H1 (cell line): Measurements from ENCODE around the gene QDPR. TPM values are rescaled to one million over a fixed set of nuclear protein-coding genes. Genes with fewer than 3 reads are reported as not detected.

Experiments used
- CTCF ChIA-PET: fragments of 300-600 bp; sonication (Branson Sonifier 250); formaldehyde crosslinking; loops from one replicate; lab custom pipeline; 2021; ENCODE audit not compliant: partially characterized antibody; lab: Charles Lee
- POLR2A ChIA-PET: fragments of 300-600 bp; sonication (Branson Sonifier 250); formaldehyde crosslinking; loops from one replicate; lab custom pipeline; 2021; ENCODE audit warnings: inconsistent platforms; ENCODE audit not compliant: partially characterized antibody; lab: Charles Lee
- DNase-seq, 2 experiments: peaks; one replicate each; pipeline versions ENCODE4 v3.0.0 to v3.0.0-alpha.2; 2010 to 2022; ENCODE audit warnings: low spot score in 2 of 2, low read depth in 1 of 2, mixed read lengths in 1 of 2
- FAIRE-seq: peaks from 2 replicates; lab custom pipeline; 2011; peaks lifted over from hg19 to GRCh38; lab: Jason Lieb, UNC
- H2AFZ ChIP-seq: 2 replicates; pipeline ENCODE4 v1.8.1; 2012; ENCODE audit warnings: low read length, inconsistent platforms
- H2AK5ac ChIP-seq: 2 replicates; pipeline ENCODE4 v1.6.1; 2013; ENCODE audit warnings: low read depth, low read length
- H2BK120ac ChIP-seq: replicated peaks from 2 replicates; pipeline ENCODE3; 2013; ENCODE audit warnings: low read depth, low read length, inconsistent platforms
- H2BK12ac ChIP-seq: 2 replicates; pipeline ENCODE4 v1.6.1; 2013; ENCODE audit warnings: low read depth, low read length
- H2BK15ac ChIP-seq: 2 replicates; pipeline ENCODE4 v1.6.1; 2013; ENCODE audit warnings: low read length
- H2BK20ac ChIP-seq: 2 replicates; pipeline ENCODE4 v1.6.1; 2013; ENCODE audit warnings: low read length
- H2BK5ac ChIP-seq: 2 replicates; pipeline ENCODE4 v1.6.1; 2013; ENCODE audit warnings: low read depth, low read length
- H3K14ac ChIP-seq: 2 replicates; pipeline ENCODE4 v1.6.1; 2013; ENCODE audit warnings: inconsistent platforms; ENCODE audit not compliant: insufficient read length
- H3K18ac ChIP-seq: 2 replicates; pipeline ENCODE4 v1.6.1; 2013; ENCODE audit warnings: low read length; ENCODE audit errors: extremely low read depth
- H3K23ac ChIP-seq: 2 replicates; pipeline ENCODE4 v1.6.1; 2013; ENCODE audit warnings: inconsistent platforms; ENCODE audit not compliant: insufficient read length
- H3K23me2 ChIP-seq: 2 replicates; pipeline ENCODE4 v1.6.1; 2013; ENCODE audit warnings: low read depth, low read length
- H3K27ac ChIP-seq: 2 replicates; pipeline ENCODE4 v1.6.1; 2011; ENCODE audit warnings: low read depth, low read length, inconsistent platforms
- H3K27me3 ChIP-seq, 4 experiments: replicated peaks in 1 of 4; 1 replicate in 1 of 4; 2 replicates in 3 of 4; pipeline versions ENCODE4 v1.6.1 to v1.8.1; 2011 to 2013; ENCODE audit warnings: low read length in 3 of 4, mild to moderate bottlenecking in 3 of 4, inconsistent platforms in 2 of 4, mixed read lengths in 2 of 4, moderate library complexity in 1 of 4; ENCODE audit not compliant: control insufficient read depth in 3 of 4, insufficient read depth in 3 of 4; ENCODE audit errors: extremely low read depth in 1 of 4
- H3K36me3 ChIP-seq, 4 experiments: 2 replicates each; pipeline versions ENCODE4 v1.6.1 to v1.8.1; 2011 to 2013; ENCODE audit warnings: mild to moderate bottlenecking in 4 of 4, low read length in 3 of 4, moderate library complexity in 2 of 4, control low read depth in 1 of 4, inconsistent platforms in 1 of 4; ENCODE audit not compliant: insufficient read depth in 4 of 4, control insufficient read depth in 2 of 4
- H3K4ac ChIP-seq: replicated peaks from 2 replicates; pipeline ENCODE3; 2013; ENCODE audit warnings: low read length, low read depth, mixed read lengths, inconsistent platforms; ENCODE audit not compliant: insufficient read length
- H3K4me1 ChIP-seq, 4 experiments: replicated peaks in 1 of 4; 1 replicate in 1 of 4; 2 replicates in 3 of 4; pipeline versions ENCODE4 v1.6.1 to v1.8.1; 2011 to 2013; ENCODE audit warnings: low read length in 3 of 4, inconsistent platforms in 2 of 4, mixed read lengths in 1 of 4; ENCODE audit not compliant: insufficient read depth in 4 of 4, control insufficient read depth in 3 of 4
- H3K4me2 ChIP-seq, 2 experiments: 2 replicates each; pipeline versions ENCODE4 v1.6.1 to v1.8.1; 2011 to 2013; ENCODE audit warnings: low read depth in 2 of 2, low read length in 2 of 2, control low read depth in 1 of 2, inconsistent platforms in 1 of 2, mild to moderate bottlenecking in 1 of 2; ENCODE audit not compliant: insufficient read depth in 1 of 2
- H3K4me3 ChIP-seq, 4 experiments: fragments of 200-600, 300-600 bp in 1 of 4; sonication (generic), shearing (Covaris generic), sonication (Bioruptor Twin) in 1 of 4; 2 replicates each; pipeline versions ENCODE4 v1.5.1 to v1.8.1; 2011 to 2016; ENCODE audit warnings: low read length in 4 of 4, low read depth in 3 of 4, control low read depth in 2 of 4, inconsistent platforms in 2 of 4, mild to moderate bottlenecking in 2 of 4, mixed read lengths in 1 of 4, moderate library complexity in 1 of 4; ENCODE audit not compliant: insufficient read depth in 2 of 4; ENCODE audit errors: extremely low read depth in 1 of 4
- H3K56ac ChIP-seq: replicated peaks from 2 replicates; pipeline ENCODE3; 2013; ENCODE audit warnings: low read depth, mild to moderate bottlenecking, mixed read lengths, low read length, inconsistent platforms; ENCODE audit not compliant: insufficient read length
- H3K79me1 ChIP-seq: 2 replicates; pipeline ENCODE4 v1.6.1; 2013; ENCODE audit warnings: low read depth, low read length, control low read depth
- H3K79me2 ChIP-seq, 2 experiments: 2 replicates each; pipeline versions ENCODE4 v1.6.1 to v1.8.1; 2012 to 2013; ENCODE audit warnings: low read length in 2 of 2, mild to moderate bottlenecking in 2 of 2, inconsistent platforms in 1 of 2; ENCODE audit not compliant: insufficient read depth in 2 of 2, control insufficient read depth in 1 of 2
- H3K9ac ChIP-seq, 4 experiments: replicated peaks in 1 of 4; 1 replicate in 1 of 4; 2 replicates in 3 of 4; pipeline versions ENCODE4 v1.6.1 to v1.8.1; 2011 to 2013; ENCODE audit warnings: low read depth in 3 of 4, low read length in 3 of 4, control low read depth in 2 of 4, mild to moderate bottlenecking in 2 of 4, moderate library complexity in 2 of 4, inconsistent platforms in 1 of 4; ENCODE audit errors: extremely low read depth in 1 of 4
- H3K9me3 ChIP-seq, 2 experiments: 2 replicates each; pipeline versions ENCODE4 v1.6.1 to v1.8.1; 2012 to 2013; ENCODE audit warnings: mild to moderate bottlenecking in 2 of 2, moderate library complexity in 2 of 2, control low read depth in 1 of 2, inconsistent platforms in 1 of 2, low read depth in 1 of 2, low read length in 1 of 2, mixed read lengths in 1 of 2; ENCODE audit not compliant: insufficient read depth in 2 of 2
- H4K20me1 ChIP-seq, 2 experiments: replicated peaks in 1 of 2; 2 replicates each; pipeline versions ENCODE3 to v1.8.1; 2011 to 2013; ENCODE audit warnings: inconsistent platforms in 2 of 2, low read length in 2 of 2, mild to moderate bottlenecking in 1 of 2; ENCODE audit not compliant: insufficient read depth in 2 of 2, control insufficient read depth in 1 of 2
- H4K5ac ChIP-seq: 2 replicates; pipeline ENCODE4 v1.6.1; 2013; ENCODE audit warnings: low read length, low read depth, mixed read lengths, inconsistent platforms; ENCODE audit not compliant: insufficient read length
- H4K8ac ChIP-seq: 2 replicates; pipeline ENCODE4 v1.8.0; 2013; ENCODE audit warnings: mild to moderate bottlenecking, moderate library complexity, low read length, inconsistent platforms; ENCODE audit not compliant: insufficient read depth; ENCODE audit errors: extremely low read depth
- H4K91ac ChIP-seq: replicated peaks from 2 replicates; pipeline ENCODE3; 2013; ENCODE audit warnings: low read length, mixed read lengths, inconsistent platforms; ENCODE audit not compliant: insufficient read length
- KDM1A ChIP-seq: fragments of 200-600, 300-600 bp; sonication (generic); IDR thresholded peaks from 2 replicates; pipeline ENCODE4 v1.7.1; 2016; ENCODE audit warnings: mild to moderate bottlenecking, low read length, borderline replicate concordance
- SIRT6 ChIP-seq: IDR thresholded peaks from one replicate; pipeline ENCODE4 v1.7.1; 2012; ENCODE audit warnings: low read length, inconsistent platforms
- WGBS, 2 experiments: shearing (Covaris generic) in 1 of 2; methylation state at CpG; one replicate each; pipeline versions ENCODE4 v1.1.6 to v1.1.7; 2013 to 2015; ENCODE audit warnings: low lambda C conversion rate in 2 of 2, mixed read lengths in 2 of 2, inconsistent platforms in 1 of 2, low coverage in 1 of 2, missing lambda C conversion rate in 1 of 2; ENCODE audit not compliant: insufficient replicate concordance in 2 of 2, insufficient coverage in 1 of 2, insufficient read length in 1 of 2; ENCODE audit errors: extremely low coverage in 1 of 2, missing lambda C conversion rate in 1 of 2; 5-methylcytosine and 5-hydroxymethylcytosine counted together
- polyA plus RNA-seq, 7 experiments: library from polyadenylated mRNA; depleted of rRNA in 3 of 7; stranded (reverse) in 5 of 7; unstranded in 2 of 7; fragments of >200 nt in 5 of 7; fragments of 200-250 nt in 2 of 7; gene quantifications; 1 replicate in 5 of 7; 2 replicates in 1 of 7; 4 replicates in 1 of 7; pipeline versions ENCODE4 v1.2.1 to v1.2.3, GENCODE V29; 2011 to 2013; ENCODE audit warnings: missing spikeins in 2 of 7, mixed read lengths in 2 of 7
- total RNA-seq: library from RNA; stranded (reverse); fragmentation: NEBNext Ultra II Directional; extraction: Animal tissue kit (Norgen Biotek cat#: 25700); gene quantifications from 2 replicates; pipeline ENCODE4 v1.2.1, GENCODE V29; 2021

QDPR gene
- total and polyA plus RNA-seq, 2 of the 8 experiments (the other 6 are each of a cell fraction or from before 2014, with no cell fraction given): 33.6 to 35.9 TPM

DNA sequence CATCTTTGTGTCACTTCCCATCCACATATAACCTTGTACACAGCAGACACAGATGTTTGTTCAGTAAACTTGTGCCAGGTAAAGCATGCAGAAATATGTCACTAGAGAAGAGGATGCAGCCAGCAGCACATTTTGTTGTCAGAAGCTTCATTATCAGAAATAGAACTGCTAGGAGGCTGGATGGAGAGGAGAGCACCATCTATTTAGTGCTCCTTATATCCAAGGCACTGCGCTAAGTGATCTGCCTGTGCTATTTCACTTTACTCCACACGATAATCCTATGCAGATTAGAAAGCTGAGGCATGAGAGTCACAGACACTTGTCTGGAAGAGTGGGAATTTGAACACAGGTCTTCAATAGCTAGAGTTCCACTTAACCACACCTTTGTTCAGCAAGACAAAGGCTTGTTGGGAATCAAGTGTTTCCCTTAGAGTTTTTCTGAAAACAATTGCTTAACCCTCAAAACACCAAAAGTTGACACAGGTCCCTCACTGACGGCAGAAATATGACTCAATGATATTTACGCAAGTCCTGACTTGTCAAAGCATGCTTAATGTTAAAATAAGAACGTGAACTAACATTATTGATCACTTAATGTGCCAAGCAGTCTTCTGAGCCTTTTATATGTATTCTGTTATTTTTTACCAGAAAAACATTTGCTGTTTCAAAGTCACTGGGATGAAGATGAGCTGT lies 1.2 kb upstream of the QDPR start:
- H3K56ac ChIP-seq: no peak overlapping the region
- H3K18ac ChIP-seq: no peak overlapping the region
- H2AK5ac ChIP-seq: no peak overlapping the region
- H3K4me2 ChIP-seq: peak overlapping the region; percentile 91 to 98; a peak in 2 of 4 replicates
- peaks cover 0 to 4% (median 0%) of the 10 kb centered on the region in 4 experiments; a peak in 3 of 7 replicates for H3K27me3 ChIP-seq
- FAIRE-seq (no peak), DNase-seq (no peak)
- H3K4ac ChIP-seq: no peak overlapping the region
- H3K23ac ChIP-seq: no peak overlapping the region
- H4K8ac ChIP-seq: no peak overlapping the region
- H3K9me3 ChIP-seq: no peaks in the 10 kb centered on the region
- H4K20me1 ChIP-seq: peaks cover 0 to 2% of the 10 kb centered on the region in 2 experiments
- H3K27ac ChIP-seq: no peak overlapping the region
- no peaks in the 10 kb centered on the region for H3K79me1 ChIP-seq
- no peak overlapping the region for H2AFZ ChIP-seq
- H3K79me2 ChIP-seq: no peaks in the 10 kb centered on the region
- no peak overlapping the region for H3K14ac ChIP-seq
- no peak overlapping the region for H2BK5ac ChIP-seq
- H2BK20ac ChIP-seq: no peak overlapping the region
- peaks cover 5% of the 10 kb centered on the region; the same call in 1 of the 2 replicates for H3K23me2 ChIP-seq
- H4K5ac ChIP-seq: no peak overlapping the region
- 0 out of 8 replicates have a peak overlapping the region, but pooled peaks of 1 of the 4 experiments have one; percentile 73 for H3K4me3 ChIP-seq
- H3K4me1 ChIP-seq: peaks cover 5 to 9% (median 7%) of the 10 kb centered on the region in 4 experiments; a peak in 6 of 7 replicates
- H4K91ac ChIP-seq: no peak overlapping the region
- no peak overlapping the region for H2BK120ac ChIP-seq
- H3K36me3 ChIP-seq: peaks cover 0 to 4% (median 0%) of the 10 kb centered on the region in 4 experiments; a peak in 3 of 8 replicates
- 88% methylated on average over 5 of the region's 5 CpGs; no CpG with 5 or more reads in 1 of the 2 experiments for WGBS, 2 experiments
- H3K9ac ChIP-seq: no peak overlapping the region
- H2BK15ac ChIP-seq: no peak overlapping the region
- CTCF ChIA-PET: interaction anchor here (0.6 to 1.8 kb wide), 14 partner anchors 10 to 844 kb away, joined by 3 to 5 read pairs (median 3); no protein-coding TSS in a partner anchor
- no peak overlapping the region for H2BK12ac ChIP-seq
- POLR2A ChIA-PET: interaction anchor here (0.8 to 2.5 kb wide), 5 partner anchors 20 to 297 kb away, joined by 3 to 7 read pairs (median 4); no protein-coding TSS in a partner anchor
- TF ChIP-seq KDM1A (no peak), SIRT6 (no peak)
